Suppressor macrophage treated with lipopolysaccharide for 1 hour (primary cell): ENCODE measurements around the gene XPR1.
A peak's percentile ranks its signal among the peaks of the same experiment; 100 is the strongest.

ENCODE experiments used
- DNase-seq, 3 donors: peaks; one replicate each; pipeline ENCODE4 v3.0.0-alpha.2; 2020 to 2022

XPR1 gene

DNA sequence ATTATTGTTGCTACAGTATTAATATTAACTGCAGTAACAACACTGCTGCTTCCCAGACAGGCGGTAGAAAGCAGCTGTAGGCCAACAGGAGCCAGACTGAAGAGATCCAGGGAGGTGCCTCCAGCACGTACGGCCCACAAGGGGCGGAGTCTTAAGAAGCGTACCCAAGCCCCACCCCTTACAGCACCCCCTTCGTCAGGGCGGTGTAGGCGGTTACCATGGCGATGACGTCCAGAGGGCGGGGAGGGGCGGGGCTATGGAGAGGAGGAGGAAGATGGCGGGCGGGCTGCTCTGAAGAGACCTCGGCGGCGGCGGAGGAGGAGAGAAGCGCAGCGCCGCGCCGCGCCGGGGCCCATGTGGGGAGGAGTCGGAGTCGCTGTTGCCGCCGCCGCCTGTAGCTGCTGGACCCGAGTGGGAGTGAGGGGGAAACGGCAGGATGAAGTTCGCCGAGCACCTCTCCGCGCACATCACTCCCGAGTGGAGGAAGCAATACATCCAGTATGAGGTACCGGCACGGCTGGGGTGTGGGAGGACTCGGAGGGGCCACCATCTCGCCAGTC, at the start of gene XPR1:
XPR1 (plus strand) TSS at position 257 of the 560 bp plus-strand sequence; CDS start at position 437, 180 bp downstream.
- peak; percentile 98 to 99 (median 99) for DNase-seq

DNA sequence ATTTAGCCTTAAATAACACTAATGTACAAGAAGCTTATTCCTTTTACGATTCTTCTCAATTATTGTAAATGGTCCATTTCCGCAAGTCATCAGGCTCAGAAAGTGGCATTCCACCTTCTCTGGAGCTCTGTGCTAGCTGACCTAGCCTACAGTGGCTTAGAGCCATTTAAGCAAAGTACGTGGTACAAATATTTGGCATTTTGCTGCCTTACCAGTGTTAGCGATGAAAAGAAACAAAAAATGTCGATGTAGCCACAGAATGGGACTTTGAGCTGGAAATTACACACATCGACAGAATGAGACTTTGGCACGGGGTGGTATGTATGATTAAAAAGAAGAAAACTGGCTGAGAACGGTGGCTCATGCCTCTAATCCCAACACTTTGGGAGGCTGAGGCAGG, 47.0 kb upstream of the XPR1 start:
- no peak for DNase-seq

DNA sequence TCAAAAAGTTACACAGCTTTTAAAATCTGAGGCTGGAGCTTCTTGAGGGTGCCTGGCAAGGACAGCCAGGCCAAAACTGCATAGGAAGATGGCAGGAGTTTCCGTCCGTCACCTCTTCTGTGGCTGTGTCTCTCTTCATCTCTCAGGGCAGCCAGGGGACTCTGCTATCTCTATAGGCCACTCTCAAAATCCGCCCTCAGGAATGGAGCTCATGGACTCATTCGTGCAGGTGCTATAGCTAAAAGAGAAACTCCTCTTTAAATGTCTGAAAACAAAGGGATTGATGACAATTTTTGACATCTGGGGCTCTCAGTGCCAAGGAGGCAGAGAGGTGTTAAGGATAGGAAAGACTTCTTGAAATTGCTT, 45.8 kb upstream of the XPR1 start:
- no peak for DNase-seq

DNA sequence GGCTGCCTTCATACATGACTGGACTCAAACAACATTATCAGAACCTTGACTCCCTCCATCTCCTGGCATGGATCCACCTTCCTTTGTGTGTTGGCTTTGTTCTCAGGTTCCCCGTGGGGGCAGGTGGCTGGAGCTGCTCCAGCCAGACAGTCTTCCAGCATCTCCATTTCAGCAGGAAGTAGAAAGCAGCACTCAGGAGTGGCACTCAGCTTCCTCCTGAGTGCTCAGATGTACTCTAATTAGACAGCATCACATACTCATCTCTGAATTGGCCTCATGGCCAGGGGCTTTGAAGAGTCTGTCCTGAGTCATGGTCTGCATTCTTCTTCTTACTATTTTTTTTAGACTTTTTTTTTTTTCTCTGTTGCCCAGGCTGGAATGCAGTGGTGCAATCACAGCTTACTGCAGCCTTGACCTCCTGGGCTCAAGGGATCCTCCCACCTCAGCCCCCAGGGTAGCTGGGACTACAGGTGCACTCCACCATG, 45.1 kb upstream of the XPR1 start:
- no peak for DNase-seq

DNA sequence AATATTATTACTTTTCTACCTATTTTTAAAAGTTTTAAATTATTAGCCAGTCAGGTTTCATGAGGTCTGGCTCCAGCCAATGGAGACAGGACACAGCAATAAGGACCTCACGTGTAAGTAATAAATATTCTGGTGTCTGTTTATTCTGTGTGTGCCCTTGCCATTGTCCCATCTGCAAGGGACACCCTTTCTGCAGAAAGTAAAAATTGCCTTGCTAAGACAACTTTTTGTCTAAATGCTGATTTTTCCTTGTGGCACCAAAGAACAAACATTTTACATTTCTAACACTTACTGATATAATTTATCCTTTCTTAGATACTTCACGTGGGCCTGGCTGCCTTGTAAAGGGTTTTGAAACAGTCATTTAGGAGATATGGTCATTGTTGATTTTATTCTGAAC, 43.7 kb upstream of the XPR1 start:
- no peak for DNase-seq

DNA sequence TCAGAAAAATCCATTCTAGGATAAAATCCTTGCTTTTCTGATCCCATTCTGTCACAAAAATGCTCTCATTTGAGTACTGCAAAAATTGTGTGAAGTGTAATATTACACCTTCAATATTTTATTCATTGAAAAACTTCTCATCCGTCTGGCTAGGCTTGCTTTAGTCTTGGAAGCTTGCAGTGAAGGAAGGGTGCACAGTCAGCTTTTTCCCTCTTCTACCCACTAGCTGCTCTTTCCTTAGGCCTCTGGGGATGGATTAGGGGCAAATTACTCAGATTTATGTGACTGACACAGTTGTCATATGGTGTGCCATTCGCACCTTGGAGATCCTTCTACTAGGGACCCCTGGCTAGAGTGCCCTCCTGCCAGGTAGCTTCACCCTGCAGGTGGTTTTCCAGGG, 40.9 kb upstream of the XPR1 start:
- DNase-seq = no peak

DNA sequence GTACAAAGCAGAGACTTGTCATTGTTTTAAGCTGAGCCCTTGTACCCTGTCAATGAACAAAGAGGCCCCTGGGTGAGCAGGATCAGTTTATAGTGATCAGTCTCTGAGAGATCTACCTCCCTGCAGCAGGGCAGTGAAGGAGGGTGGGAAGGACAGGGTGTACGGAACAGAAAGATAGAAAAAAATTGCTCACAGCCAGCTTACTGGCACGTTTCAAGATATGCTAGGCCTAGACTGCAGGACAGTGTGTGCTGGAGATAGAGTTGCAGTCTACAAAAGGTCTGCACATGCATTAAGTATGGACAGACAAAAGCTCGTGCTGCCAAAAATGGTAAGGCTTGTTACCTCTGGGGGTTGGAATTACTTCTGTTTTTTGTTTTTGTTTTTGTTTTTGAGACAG, 38.4 kb upstream of the XPR1 start:
- no peak for DNase-seq

DNA sequence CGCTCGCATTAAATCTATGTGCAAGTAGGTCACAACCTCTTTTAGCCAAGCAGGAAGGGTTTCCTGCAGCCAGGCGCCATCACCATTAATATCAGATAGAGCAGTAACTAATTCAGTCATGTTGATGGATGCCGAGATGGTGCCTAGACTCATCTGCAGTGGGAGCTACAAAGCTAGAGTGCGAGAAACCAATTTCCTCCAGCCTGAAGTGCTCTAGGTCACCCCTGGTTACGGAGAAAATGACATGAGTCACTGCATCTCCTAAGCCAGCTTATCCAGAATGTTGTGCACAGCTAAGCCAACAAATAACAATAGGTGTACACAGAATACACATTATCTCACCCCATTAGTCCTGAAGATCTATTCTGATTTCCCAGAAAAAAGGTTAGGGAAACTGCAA, 37.1 kb upstream of the XPR1 start:
- no peak for DNase-seq

DNA sequence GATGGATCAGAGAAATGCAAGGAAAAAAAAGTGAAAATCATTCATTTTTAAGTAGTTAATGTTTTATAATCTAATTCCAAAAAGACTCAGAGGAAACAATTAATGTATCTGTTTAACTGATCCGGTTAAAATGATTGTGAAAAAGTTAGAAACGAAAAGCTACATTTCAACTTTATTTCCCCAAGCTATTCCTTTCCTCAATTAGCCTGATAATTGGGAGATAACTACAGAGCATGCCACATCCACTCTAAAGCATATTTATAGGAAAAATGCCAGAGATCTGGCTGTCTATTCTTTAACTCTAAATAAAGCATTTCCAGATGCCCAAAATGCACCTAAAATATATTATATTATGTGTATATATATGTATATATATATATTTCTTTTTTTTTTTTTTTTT, 35.9 kb upstream of the XPR1 start:
- no peak for DNase-seq

DNA sequence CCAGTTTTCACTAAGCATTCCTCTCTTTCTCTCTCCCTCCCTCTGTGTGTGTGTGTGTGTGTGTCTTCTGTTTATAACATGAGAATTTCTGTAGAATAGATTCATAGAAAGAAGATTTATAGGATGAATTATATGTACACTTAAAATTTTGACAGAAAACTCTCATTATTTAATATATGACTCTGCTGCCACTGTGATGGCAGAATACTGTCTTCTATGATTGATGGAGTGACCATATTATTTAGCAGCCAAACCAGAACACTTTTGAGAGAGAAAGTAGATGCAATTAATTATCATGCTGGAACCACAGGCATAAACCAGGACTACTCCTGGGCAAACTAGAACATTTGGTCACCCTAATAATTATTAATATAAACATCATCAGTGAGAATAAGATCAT, 34.3 kb upstream of the XPR1 start:
- DNase-seq = no peak

DNA sequence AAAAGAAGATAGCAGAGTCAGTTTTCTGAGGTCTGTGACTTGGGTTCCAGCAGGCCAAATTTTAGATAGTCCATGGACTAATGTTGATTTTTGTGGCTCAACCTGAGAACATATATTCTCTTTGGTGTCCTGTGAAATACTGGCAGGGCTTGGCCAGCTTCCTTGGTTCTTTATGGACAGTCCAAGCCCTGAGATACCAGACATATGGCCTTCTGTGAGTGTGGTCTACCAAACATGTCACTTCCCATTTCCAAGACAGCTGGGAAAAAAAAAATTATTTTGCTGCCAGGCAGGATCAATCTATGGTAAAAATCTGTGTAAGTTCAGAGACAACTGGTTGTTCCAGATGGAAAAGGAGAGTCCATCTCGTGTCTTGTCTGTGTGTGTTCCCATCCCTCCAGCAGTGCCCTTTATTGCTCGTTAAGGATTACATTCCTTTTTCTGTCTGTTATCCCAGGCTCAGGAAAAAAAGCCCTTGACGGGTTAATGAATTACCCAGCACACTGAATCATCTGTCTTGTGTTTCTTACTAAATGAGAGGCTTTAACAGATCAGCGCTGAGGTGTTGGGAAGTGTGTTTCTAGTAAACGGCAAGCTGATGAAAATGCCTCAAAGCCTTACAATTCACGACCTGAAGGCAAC, 33.4 kb upstream of the XPR1 start:
- DNase-seq = no peak

DNA sequence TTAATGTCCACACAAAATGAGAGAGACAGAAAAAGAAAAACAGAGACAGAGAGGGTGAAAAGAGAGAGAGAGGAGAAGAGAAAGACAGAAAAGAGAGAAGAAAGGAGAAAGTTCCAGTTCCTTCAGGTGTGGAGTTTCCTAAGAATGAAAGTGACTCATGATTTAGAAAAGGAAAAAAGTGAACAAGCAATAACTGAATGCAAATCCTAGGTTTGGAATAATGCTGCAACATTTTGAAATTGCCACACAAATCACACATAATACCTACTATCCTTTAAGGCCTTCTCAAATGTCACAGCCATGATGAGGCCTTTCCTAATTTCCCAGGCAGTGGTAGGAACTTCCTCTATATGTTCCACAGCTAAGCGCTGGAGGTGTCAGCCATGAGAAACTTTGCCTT, 31.5 kb upstream of the XPR1 start:
- no peak for DNase-seq

DNA sequence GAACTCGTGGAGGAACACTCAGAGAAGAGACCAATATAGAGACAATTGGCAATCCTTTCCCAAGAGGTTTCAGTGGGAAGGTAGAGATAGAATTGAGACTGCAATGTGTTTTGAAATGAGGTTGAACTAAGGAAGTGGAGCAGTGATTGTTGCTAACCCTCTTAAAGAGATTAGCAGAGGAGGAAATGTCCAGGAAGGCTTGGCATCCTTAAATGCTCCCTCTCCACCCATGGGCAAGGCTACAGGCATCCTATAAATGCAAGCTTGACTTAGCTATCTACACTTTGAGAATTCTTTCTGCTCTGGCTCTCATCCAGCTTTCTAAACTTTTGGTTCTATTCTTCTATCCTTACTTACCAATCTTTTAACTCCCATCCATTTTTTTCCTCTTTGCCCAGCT, 30.3 kb upstream of the XPR1 start:
- DNase-seq = no peak

DNA sequence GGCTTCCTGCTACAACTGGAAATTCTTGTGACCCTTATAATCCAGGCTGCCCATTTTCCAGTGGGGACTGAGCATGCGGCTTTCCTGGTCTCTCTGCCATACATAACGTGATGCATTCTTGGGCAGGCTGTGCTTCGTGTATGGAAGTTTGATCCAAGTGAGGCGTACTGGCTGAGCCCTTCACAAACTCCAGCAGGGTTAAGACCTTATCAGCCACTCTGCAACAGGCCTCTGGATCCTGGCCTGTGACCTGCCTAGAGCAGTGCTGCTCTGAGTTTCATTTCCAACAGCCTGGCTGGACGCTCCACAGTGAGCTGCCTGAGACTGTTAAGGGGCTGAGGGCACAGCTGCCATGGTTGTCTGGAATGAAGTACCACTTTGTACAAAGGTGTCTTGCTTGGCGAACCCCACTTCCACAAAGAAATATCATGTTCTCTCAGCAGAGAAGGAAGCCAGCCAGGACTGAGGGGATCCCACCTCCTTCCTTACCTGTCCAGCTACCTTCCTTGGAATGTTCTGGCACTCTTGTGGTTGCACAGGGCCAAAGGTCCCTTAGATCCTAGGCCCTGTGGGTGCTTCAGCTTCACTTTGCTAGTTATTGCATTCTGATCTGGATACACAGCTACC, 28.5 kb upstream of the XPR1 start:
- no peak for DNase-seq

DNA sequence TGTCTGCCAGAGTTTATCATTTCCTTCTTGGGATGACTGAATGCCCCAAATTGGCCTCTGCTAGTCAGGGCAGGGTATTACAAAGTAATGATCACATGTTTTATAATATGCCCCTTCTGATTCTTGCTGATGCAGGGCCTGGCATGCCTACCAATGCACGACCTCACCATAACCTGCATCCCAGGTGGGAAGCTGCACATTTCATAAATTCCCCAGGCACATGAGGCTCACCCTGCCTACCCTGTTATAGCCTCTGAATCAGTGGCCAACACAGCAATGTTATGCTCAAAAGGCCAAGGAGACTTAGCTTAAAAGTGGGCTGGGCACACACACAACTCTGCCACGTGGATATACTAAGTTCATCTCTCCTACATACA, 28.0 kb upstream of the XPR1 start:
- no peak for DNase-seq

DNA sequence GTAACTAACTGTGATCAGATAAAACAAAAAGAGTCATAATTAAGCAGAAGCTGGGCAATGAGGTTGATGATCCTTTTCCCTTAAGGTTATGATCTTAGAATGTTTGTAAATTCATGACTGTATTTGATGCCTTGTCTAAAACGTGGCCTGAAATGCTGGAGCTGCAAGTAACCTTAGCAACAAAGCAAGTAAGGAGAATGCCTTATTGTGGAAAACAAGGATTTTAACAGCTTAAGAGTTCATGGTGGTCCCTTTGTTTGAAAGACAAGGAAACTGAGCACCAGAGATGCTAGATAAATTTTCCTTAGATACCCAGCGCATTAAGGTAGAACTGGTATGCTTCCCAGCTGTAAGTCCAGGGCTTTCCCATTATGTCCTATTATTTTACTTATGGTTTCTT, 25.7 kb upstream of the XPR1 start:
- no peak for DNase-seq

DNA sequence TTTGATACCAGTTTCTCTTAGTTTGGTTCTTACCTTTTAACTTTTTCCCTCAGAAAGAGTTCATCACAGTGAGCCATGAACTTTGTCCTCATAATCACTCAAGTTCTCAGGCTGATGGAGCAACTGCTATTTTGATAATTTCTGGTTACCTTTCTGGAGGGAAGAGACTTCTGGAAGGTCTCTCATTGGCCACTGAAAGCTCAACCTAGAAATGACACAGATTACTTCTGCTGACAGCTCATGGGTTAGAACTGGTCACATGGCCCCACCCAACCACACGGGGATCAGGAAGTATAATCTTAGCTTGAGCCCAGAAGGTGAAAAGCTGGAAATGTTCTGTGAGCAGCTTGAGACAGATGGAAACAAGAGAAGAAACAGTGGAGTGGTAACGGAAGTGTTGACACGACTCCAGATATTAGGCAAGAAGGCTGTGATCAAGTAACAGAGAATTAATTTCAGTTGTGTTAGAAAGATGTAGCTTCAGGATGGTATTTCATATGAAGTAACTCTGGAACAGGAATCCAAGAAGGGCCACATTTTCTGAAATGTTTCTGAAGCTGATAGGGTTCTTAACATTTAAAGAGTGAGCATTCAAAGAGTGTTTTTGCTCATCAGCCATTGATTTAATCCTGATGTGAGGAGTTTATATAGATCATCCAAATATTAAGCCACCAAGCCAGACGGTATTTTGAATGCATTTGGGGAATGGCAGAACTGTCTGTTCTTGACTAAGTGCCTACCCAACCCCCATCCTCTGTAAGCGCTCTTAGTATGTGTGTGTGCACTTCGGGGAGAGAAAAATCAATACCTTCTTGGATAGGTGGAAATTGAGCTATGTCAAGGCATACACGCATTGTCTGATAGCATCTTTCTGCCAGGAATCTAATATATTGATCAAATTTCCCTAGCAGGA, 21.9 kb upstream of the XPR1 start:
- DNase-seq = peak in 2 of 3 donors; percentile 19 to 23

DNA sequence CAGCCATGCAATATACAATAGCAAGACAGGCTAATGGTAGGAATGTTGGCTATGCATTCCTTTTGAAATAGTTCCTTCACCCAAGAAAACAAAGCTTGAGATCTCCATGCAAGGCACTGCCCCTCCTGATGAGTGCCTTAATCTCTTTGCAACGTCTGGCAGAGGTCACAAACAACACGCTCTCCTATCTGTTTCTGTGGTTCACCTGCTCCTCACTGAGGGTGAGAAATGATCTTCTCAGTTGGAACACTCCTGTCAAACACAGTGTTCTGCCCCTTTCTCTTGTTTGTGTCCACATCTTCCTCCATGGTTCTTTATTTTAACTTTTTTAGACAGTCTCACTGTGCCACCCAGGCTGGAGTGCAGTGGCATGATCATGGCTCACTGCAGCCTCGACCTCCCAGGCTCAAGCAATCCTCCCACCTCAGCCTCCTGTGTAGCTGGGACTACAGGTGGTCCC, 21.2 kb upstream of the XPR1 start:
- no peak for DNase-seq

DNA sequence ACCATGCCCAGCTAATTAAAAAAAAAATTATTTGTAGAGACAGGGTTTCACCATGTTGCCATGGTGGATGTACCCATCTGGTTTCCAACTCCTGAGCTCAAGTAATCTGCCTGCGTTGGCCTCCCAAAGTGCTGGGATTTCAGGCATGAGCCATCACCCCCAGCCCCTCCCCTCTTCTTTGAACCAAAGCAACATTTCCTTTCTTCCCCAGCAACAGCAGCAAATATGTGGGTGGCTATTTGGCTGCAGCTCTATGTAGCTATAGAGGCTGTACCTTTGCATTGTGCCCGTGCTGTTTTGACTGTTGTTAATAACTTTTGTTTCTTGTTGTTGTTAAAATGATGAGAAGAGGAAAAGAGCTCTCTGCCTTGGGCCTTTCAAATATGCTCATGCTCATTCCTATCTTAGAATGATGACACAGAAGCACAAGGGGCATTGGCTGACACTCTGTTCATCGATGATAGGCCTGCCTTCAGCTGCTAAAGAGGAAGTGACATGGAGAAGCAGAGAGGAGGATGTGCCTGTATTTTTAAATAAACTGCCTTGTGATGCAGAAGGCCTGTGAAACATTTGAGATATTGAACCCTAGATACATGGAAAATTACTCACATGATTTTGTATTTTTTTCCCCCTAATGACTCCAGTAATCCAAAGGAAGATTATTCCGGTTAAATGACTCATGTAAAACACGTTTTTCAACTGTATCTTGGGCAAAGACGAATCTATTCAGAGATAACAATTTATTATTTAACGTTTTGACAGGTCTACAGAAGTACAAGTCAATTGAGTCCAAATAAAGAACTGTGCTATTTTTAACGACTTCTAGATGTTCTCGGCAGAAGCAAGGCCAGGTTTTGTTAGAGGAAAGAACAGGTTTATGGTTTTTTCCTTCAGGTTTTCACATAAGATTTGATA, 20.5 kb upstream of the XPR1 start:
- DNase-seq = peak; percentile 79 to 84 (median 81)

DNA sequence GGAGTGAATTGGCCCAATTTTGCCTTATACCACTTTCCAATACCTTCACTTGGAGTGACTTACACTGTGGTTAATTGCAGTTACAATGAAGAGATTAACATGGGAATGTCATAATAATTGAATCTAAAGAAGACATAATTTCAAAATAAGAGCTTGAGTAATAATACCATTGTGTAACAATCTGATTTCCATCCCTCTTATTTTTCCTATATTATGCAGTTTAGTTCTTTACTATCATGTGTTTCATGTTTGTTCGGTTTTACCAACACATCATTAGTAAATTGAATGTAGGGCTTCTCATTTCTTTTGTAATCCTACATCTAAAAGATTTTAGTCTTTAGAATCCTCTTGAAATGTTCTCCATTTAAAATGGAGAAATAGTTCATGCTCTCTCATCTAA, 19.2 kb upstream of the XPR1 start:
- DNase-seq = peak in 2 of 3 donors; percentile 34 to 45

DNA sequence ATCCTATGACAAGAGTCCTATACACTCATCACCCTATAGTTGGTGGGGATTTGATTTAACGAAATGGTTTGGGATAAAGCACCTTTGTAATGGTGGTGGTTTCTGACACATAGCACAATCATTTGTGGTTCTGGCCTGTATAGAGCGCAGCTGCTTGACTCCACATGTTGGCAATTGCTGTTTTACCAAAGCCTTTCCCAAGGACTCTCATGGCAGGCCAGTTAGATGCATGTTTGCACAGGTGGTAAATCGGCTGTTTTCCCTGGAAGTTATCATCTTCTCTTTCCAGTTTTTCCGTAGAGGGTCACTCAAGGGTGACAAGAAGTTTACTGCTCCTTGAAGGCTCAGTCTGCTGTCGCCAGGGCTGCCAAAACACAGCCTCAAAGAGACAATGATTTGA, 17.1 kb upstream of the XPR1 start:
- no peak for DNase-seq
